ENCODE data around the gene PYDC2. TPM values are rescaled to one million over a fixed set of nuclear protein-coding genes. Genes with fewer than 3 reads are reported as not detected.

Gene PYDC2
- total and polyA plus RNA-seq, 2 donors (not counting 3 experiments of a cell fraction or from before 2014, with no cell fraction given), result not detected

GRCh38 chr3:191500892-191501291 lies 39.9 kb downstream of the PYDC2 start:
- H3K4me1 ChIP-seq (ENCODE audit: control insufficient read depth, extremely low read depth, insufficient read depth, low read length), result no peaks in the 10 kb centered on the region
- H2AFZ ChIP-seq (ENCODE audit: low read depth, low read length), result no peak overlapping the region
- no TSS peak for BruUV-seq (replicated peaks)
- intact Hi-C loops (cut with micrococcal nuclease), result no loop called here
- peaks cover 0 to 4% of the 10 kb centered on the region in 2 experiments for H3K27me3 ChIP-seq (ENCODE audit: control insufficient read depth in 2 of 2, insufficient read depth in 2 of 2, low read length in 2 of 2)
- H3K79me2 ChIP-seq (ENCODE audit: control insufficient read depth, insufficient read depth, low read length), result no peaks in the 10 kb centered on the region
- ChIA-PET CTCF (interaction anchor here (1.3 to 1.4 kb wide), 2 partner anchors 15 to 943 kb away, joined by 4 to 5 read pairs; no protein-coding TSS in a partner anchor), POLR2A (no interaction called here)
- FAIRE-seq (no peak), DNase-seq (ENCODE audit: low read depth, low spot score) (no peak)
- H3K9ac ChIP-seq (replicated peaks; ENCODE audit: extremely low read depth, insufficient read depth, low read length), result no peak overlapping the region
- H3K4me2 ChIP-seq (ENCODE audit: insufficient read depth, low read length), result no peak overlapping the region
- TF ChIP-seq FOS (IDR thresholded peaks at IDR 0.05; ENCODE audit: borderline replicate concordance, insufficient read depth, low read length) (no peak), MAX (IDR thresholded peaks at IDR 0.05; ENCODE audit: insufficient read depth, insufficient read length) (no peak)
- no peaks in the 10 kb centered on the region for H3K36me3 ChIP-seq (ENCODE audit: control insufficient read depth in 2 of 2, extremely low read depth in 1 of 2, insufficient read depth in 2 of 2, low read length in 2 of 2)
- H3K9me3 ChIP-seq (replicated peaks; ENCODE audit: control insufficient read depth, insufficient read depth, low read length), result no peaks in the 10 kb centered on the region
- H4K20me1 ChIP-seq (replicated peaks; ENCODE audit: control insufficient read depth, extremely low read depth, insufficient read depth, low read length), result no peaks in the 10 kb centered on the region
- no peak overlapping the region for H3K27ac ChIP-seq (ENCODE audit: insufficient read depth, low read depth, low read length)
- no peaks in the 10 kb centered on the region for H3K9me1 ChIP-seq (replicated peaks; ENCODE audit: control insufficient read depth, extremely low read depth, insufficient read depth, low read length)
- dilution Hi-C loops (cut with MboI; ENCODE audit: extremely low pct_ligation_motif_present, low sequenced_read_pairs), result no loop called here
- no peak overlapping the region for H3K4me3 ChIP-seq (replicated peaks in 1 of 3; ENCODE audit: insufficient read depth in 1 of 3, low read depth in 1 of 3, low read length in 3 of 3)

- ChIA-PET POLR2A (no interaction called here), CTCF (interaction anchor here (0.6 to 1.0 kb wide), 2 partner anchors 920 to 942 kb away, joined by 3 to 7 read pairs; no protein-coding TSS in a partner anchor)
- H3K9me3 ChIP-seq (replicated peaks; ENCODE audit: control insufficient read depth, insufficient read depth, low read length), result no peaks in the 10 kb centered on the region
- H3K4me2 ChIP-seq (ENCODE audit: insufficient read depth, low read length), result no peak overlapping the region
- peak; percentile 5 for DNase-seq (ENCODE audit: low read depth, low spot score)
- no peak for FAIRE-seq
- TF ChIP-seq FOS (IDR thresholded peaks at IDR 0.05; ENCODE audit: borderline replicate concordance, insufficient read depth, low read length) (no peak), POLR2A (IDR thresholded peaks at IDR 0.05; ENCODE audit: low read depth, low read length) (no peak), GATA2 (IDR thresholded peaks at IDR 0.05; ENCODE audit: insufficient read depth, insufficient read length, low read depth, low read length) (no peak), POLR2AphosphoS5 (IDR thresholded peaks at IDR 0.05; ENCODE audit: insufficient read depth, low read depth, low read length) (no peak), JUN (IDR thresholded peaks at IDR 0.05; ENCODE audit: borderline replicate concordance, insufficient read depth, insufficient read length, low read depth) (no peak), MAX (IDR thresholded peaks at IDR 0.05; ENCODE audit: insufficient read depth, insufficient read length) (no peak), CTCF (IDR thresholded peaks at IDR 0.05; ENCODE audit: extremely low read depth in 1 of 2, insufficient read depth in 1 of 2, low read depth in 1 of 2, low read length in 2 of 2) (peak in 1 of 2 donors; percentile 9), EZH2 (IDR thresholded peaks at IDR 0.05; ENCODE audit: borderline replicate concordance, low read depth, low read length, severe bottlenecking) (no peak)
- H3K4me1 ChIP-seq (ENCODE audit: control insufficient read depth, extremely low read depth, insufficient read depth, low read length), result no peaks in the 10 kb centered on the region
- intact Hi-C loops (cut with micrococcal nuclease), result loop anchor here (1.0 kb wide), 2 partner anchors 921 to 942 kb away; no protein-coding TSS in a partner anchor
- no peaks in the 10 kb centered on the region for H3K9me1 ChIP-seq (replicated peaks; ENCODE audit: control insufficient read depth, extremely low read depth, insufficient read depth, low read length)
- H3K79me2 ChIP-seq (ENCODE audit: control insufficient read depth, insufficient read depth, low read length), result no peaks in the 10 kb centered on the region
- no peak overlapping the region for H3K4me3 ChIP-seq (replicated peaks in 1 of 3; ENCODE audit: insufficient read depth in 1 of 3, low read depth in 1 of 3, low read length in 3 of 3)
- dilution Hi-C loops (cut with MboI; ENCODE audit: extremely low pct_ligation_motif_present, low sequenced_read_pairs), result no loop called here
- H3K27me3 ChIP-seq (ENCODE audit: control insufficient read depth in 2 of 2, insufficient read depth in 2 of 2, low read length in 2 of 2), result peaks cover 0 to 4% of the 10 kb centered on the region in 2 experiments
- no peaks in the 10 kb centered on the region for H3K36me3 ChIP-seq (ENCODE audit: control insufficient read depth in 2 of 2, extremely low read depth in 1 of 2, insufficient read depth in 2 of 2, low read length in 2 of 2)
- no peak overlapping the region for H3K27ac ChIP-seq (ENCODE audit: insufficient read depth, low read depth, low read length)
- BruUV-seq (replicated peaks), result no TSS peak
- H4K20me1 ChIP-seq (replicated peaks; ENCODE audit: control insufficient read depth, extremely low read depth, insufficient read depth, low read length), result no peaks in the 10 kb centered on the region
- no peak overlapping the region for H2AFZ ChIP-seq (ENCODE audit: low read depth, low read length)
- no peak overlapping the region for H3K9ac ChIP-seq (replicated peaks; ENCODE audit: extremely low read depth, insufficient read depth, low read length)
Measured at GRCh38 chr3:191502583-191502982, 41.6 kb downstream of the PYDC2 start.
